ENCODE results near the gene TRPV6. TPM values are rescaled to one million over a fixed set of nuclear protein-coding genes. Genes with fewer than 3 reads are reported as not detected.

TRPV6 gene
- total and polyA plus RNA-seq, 2 donors (not counting 1 experiment from before 2014, with no cell fraction given): not detected

DNA sequence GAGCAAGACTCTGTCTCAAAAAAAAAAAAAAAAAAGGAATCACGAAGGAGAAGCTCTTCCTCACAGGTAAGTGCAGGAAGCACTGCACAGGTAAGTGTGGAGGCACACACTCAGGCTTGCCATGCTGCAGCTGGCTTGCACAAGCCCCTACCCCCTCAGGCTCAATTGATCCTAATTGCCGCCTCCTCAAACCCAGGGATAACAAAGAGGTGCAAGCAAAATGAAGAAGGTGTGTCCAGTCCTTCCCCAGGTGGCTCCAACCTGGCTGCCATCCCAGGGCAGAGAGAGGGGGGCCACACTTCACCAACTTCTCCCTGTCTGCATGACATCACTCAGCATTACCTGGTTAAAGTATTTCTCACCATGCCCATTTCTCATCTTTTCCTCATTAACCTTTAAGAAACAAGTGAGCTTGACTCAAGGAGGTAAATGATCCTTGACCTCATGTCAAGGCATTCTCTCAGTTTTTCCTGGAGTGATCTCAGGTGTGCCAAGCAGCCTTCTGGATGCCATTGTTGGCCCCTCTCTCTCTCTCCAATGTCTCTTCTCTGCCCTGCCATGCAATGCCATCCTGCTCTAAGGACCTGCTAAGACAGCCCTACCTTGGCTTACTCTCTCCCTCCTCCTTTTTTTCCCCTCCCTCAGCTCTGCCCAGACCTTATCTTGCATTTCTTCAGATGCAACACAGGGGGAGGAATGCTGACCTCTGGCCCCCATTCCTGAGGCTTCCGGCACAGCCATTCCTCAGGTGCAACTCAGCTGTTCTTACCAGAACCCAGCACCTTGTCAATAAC lies 13.0 kb upstream of the TRPV6 start:
- no peak overlapping the region for H2AFZ ChIP-seq (ENCODE audit: low read length)
- no peak overlapping the region for H3K4me3 ChIP-seq (replicated peaks in 1 of 4; ENCODE audit: control extremely low read depth in 1 of 4, insufficient read depth in 1 of 4, low read depth in 3 of 4, low read length in 4 of 4)
- no peak for DNase-seq (ENCODE audit: low read depth in 2 of 2)
- no peaks in the 10 kb centered on the region for H3K4me1 ChIP-seq (ENCODE audit: control insufficient read depth, extremely low read depth, insufficient read depth, low read length)
- no peaks in the 10 kb centered on the region for H3K27me3 ChIP-seq (ENCODE audit: control insufficient read depth, insufficient read depth, low read length)
- H3K9ac ChIP-seq (ENCODE audit: insufficient read depth, low read length): no peak overlapping the region
- no peaks in the 10 kb centered on the region for H3K36me3 ChIP-seq (ENCODE audit: control insufficient read depth, insufficient read depth, low read length)
- no peaks in the 10 kb centered on the region for H4K20me1 ChIP-seq (ENCODE audit: control insufficient read depth, extremely low read depth, insufficient read depth, low read length)
- no peak overlapping the region for H3K4me2 ChIP-seq (ENCODE audit: extremely low read depth, insufficient read depth, low read length)
- TF ChIP-seq EZH2 (IDR thresholded peaks at IDR 0.05; ENCODE audit: low read length, missing control alignments): no peak
- TF ChIP-seq, protein P1, sequence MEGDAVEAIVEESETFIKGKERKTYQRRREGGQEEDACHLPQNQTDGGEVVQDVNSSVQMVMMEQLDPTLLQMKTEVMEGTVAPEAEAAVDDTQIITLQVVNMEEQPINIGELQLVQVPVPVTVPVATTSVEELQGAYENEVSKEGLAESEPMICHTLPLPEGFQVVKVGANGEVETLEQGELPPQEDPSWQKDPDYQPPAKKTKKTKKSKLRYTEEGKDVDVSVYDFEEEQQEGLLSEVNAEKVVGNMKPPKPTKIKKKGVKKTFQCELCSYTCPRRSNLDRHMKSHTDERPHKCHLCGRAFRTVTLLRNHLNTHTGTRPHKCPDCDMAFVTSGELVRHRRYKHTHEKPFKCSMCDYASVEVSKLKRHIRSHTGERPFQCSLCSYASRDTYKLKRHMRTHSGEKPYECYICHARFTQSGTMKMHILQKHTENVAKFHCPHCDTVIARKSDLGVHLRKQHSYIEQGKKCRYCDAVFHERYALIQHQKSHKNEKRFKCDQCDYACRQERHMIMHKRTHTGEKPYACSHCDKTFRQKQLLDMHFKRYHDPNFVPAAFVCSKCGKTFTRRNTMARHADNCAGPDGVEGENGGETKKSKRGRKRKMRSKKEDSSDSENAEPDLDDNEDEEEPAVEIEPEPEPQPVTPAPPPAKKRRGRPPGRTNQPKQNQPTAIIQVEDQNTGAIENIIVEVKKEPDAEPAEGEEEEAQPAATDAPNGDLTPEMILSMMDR (conservative IDR thresholded peaks at IDR 0.05 in 1 of 2, IDR thresholded peaks at IDR 0.05 in 1 of 2; ENCODE audit: low read depth in 1 of 2, low read length in 2 of 2): no peak
- H3K27ac ChIP-seq (ENCODE audit: insufficient read depth, low read length): no peak overlapping the region
- H3K9me3 ChIP-seq (ENCODE audit: control insufficient read depth, insufficient read depth, low read depth, low read length): no peaks in the 10 kb centered on the region
- H3K79me2 ChIP-seq (ENCODE audit: control insufficient read depth, insufficient read depth, low read length): no peaks in the 10 kb centered on the region

DNA sequence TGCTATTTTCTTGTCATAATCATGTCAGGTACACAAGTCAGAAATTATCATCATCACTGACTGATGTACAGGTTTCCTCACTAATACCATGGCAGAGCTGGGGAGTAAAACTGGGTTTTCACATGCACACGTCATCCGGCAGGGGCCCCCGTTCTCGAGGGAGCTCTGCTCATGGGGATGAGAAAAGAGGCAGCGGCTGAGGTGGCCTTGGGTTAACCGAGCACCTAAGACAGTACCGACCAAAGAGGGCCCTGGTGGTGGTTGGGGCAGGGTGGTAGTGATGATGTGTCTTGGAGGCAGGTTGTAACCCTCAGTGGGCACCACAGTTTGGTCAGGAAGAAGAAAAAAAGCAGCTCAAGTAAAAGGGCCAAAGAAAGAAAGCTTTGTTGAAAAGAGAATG lies 12.1 kb upstream of the TRPV6 start:
- H3K9ac ChIP-seq (ENCODE audit: insufficient read depth, low read length): no peak overlapping the region
- TF ChIP-seq, protein P1 (conservative IDR thresholded peaks at IDR 0.05 in 1 of 2, IDR thresholded peaks at IDR 0.05 in 1 of 2; ENCODE audit: low read depth in 1 of 2, low read length in 2 of 2): no peak
- no peak for TF ChIP-seq EZH2 (IDR thresholded peaks at IDR 0.05; ENCODE audit: low read length, missing control alignments)
- H3K36me3 ChIP-seq (ENCODE audit: control insufficient read depth, insufficient read depth, low read length): no peaks in the 10 kb centered on the region
- no peak for DNase-seq (ENCODE audit: low read depth in 2 of 2)
- H3K79me2 ChIP-seq (ENCODE audit: control insufficient read depth, insufficient read depth, low read length): no peaks in the 10 kb centered on the region
- no peak overlapping the region for H3K4me2 ChIP-seq (ENCODE audit: extremely low read depth, insufficient read depth, low read length)
- H3K4me3 ChIP-seq (replicated peaks in 1 of 4; ENCODE audit: control extremely low read depth in 1 of 4, insufficient read depth in 1 of 4, low read depth in 3 of 4, low read length in 4 of 4): no peak overlapping the region
- no peaks in the 10 kb centered on the region for H3K27me3 ChIP-seq (ENCODE audit: control insufficient read depth, insufficient read depth, low read length)
- no peaks in the 10 kb centered on the region for H3K4me1 ChIP-seq (ENCODE audit: control insufficient read depth, extremely low read depth, insufficient read depth, low read length)
- no peak overlapping the region for H3K27ac ChIP-seq (ENCODE audit: insufficient read depth, low read length)
- no peak overlapping the region for H2AFZ ChIP-seq (ENCODE audit: low read length)
- H4K20me1 ChIP-seq (ENCODE audit: control insufficient read depth, extremely low read depth, insufficient read depth, low read length): no peaks in the 10 kb centered on the region
- no peaks in the 10 kb centered on the region for H3K9me3 ChIP-seq (ENCODE audit: control insufficient read depth, insufficient read depth, low read depth, low read length)

DNA sequence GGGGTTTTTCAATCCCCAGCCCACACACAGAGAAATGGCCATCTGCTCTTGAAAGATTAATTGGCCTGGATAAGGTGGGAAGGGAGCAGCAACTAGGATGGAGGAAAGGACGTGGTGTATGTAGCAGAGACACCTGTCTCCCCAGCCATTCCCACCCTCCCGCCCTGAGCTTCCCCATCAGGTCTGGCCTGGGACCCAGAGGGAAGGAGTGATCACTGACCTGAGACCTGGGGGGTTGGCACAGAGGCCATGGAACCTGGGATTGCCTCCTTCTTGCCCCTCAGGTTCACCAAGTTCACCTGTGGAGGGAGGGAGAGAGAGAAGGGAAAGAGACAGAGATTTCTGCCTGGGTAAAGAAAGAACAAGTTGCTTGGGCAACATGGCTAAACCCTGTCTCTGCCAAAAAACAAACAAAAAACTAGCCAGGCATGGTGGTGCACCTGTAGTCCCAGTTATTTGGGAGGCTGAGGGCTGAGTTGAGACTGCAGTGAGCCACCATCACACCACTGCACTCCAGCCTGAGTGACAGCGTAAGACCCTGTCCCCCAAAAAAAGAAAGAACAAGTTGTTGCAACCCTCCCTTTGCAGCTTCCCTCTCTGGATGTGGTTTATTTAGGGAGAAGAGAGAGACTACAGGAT lies 11.3 kb upstream of the TRPV6 start:
- Histone ChIP-seq H3K27ac (ENCODE audit: insufficient read depth, low read length) (no peak overlapping the region), H3K4me2 (ENCODE audit: extremely low read depth, insufficient read depth, low read length) (no peak overlapping the region), H3K4me3 (replicated peaks in 1 of 4; ENCODE audit: control extremely low read depth in 1 of 4, insufficient read depth in 1 of 4, low read depth in 3 of 4, low read length in 4 of 4) (no peak overlapping the region), H3K9me3 (ENCODE audit: control insufficient read depth, insufficient read depth, low read depth, low read length) (no peaks in the 10 kb centered on the region), H3K79me2 (ENCODE audit: control insufficient read depth, insufficient read depth, low read length) (no peaks in the 10 kb centered on the region), H2AFZ (ENCODE audit: low read length) (no peak overlapping the region), H3K27me3 (ENCODE audit: control insufficient read depth, insufficient read depth, low read length) (no peaks in the 10 kb centered on the region), H4K20me1 (ENCODE audit: control insufficient read depth, extremely low read depth, insufficient read depth, low read length) (no peaks in the 10 kb centered on the region), H3K4me1 (ENCODE audit: control insufficient read depth, extremely low read depth, insufficient read depth, low read length) (no peaks in the 10 kb centered on the region), H3K9ac (ENCODE audit: insufficient read depth, low read length) (no peak overlapping the region), H3K36me3 (ENCODE audit: control insufficient read depth, insufficient read depth, low read length) (no peaks in the 10 kb centered on the region)
- no peak for DNase-seq (ENCODE audit: low read depth in 2 of 2)
- TF ChIP-seq, protein P1 (conservative IDR thresholded peaks at IDR 0.05 in 1 of 2, IDR thresholded peaks at IDR 0.05 in 1 of 2; ENCODE audit: low read depth in 1 of 2, low read length in 2 of 2): no peak
- no peak for TF ChIP-seq EZH2 (IDR thresholded peaks at IDR 0.05; ENCODE audit: low read length, missing control alignments)

Data from fibroblast of lung (primary cell).